ENCODE results near the gene ST6GALNAC1.
A peak's percentile ranks its signal among the peaks of the same experiment; 100 is the strongest.
"Not testable (repeated sequence)": the region's sequence is repeated elsewhere in the genome, so short reads cannot be mapped to it uniquely, and the experiment has no call there.

ST6GALNAC1 gene

DNA sequence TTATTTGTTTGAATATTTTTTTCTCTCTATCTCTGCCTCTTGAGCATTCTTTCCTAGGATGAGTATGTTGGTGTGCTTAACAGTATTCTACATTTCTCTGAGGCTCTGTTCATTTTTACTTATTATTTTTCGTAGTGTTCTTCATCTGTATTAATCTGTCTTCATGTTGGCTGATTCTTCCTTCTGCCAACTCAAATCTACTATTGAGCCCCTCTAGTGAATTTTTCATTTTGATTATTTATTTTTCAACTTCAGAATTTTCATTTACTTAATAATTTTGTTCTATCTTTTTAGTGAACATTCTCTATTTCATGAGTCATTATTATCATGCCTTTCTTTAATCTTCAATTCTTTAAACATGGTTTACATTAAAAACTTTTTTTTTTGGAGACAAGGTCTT, 3.2 kb upstream of the ST6GALNAC1 start:
- Histone ChIP-seq H3K4me1 (ENCODE audit: control insufficient read depth in 5 of 5, insufficient read depth in 5 of 5, low read length in 5 of 5) (peaks cover 0 to 9% (median 0%) of the 10 kb centered on the region in 5 donors), H3K36me3 (ENCODE audit: control insufficient read depth in 5 of 5, insufficient read depth in 5 of 5, low read length in 5 of 5) (no peaks in the 10 kb centered on the region), H3K27me3 (ENCODE audit: control insufficient read depth in 5 of 5, insufficient read depth in 4 of 5, low read length in 5 of 5) (peaks cover 0 to 6% (median 0%) of the 10 kb centered on the region in 5 donors), H3K9ac (ENCODE audit: low read length in 5 of 5) (no peak overlapping the region), H3K27ac (ENCODE audit: low read depth, low read length) (no peak overlapping the region), H3K9me3 (ENCODE audit: control insufficient read depth in 5 of 5, low read length in 5 of 5) (peaks cover 0 to 2% (median 0%) of the 10 kb centered on the region in 5 donors), H3K4me3 (ENCODE audit: low read depth in 1 of 5, low read length in 5 of 5) (no peak overlapping the region)

- no peak overlapping the region for H3K9ac ChIP-seq (ENCODE audit: low read length in 5 of 5)
- H3K27me3 ChIP-seq (ENCODE audit: control insufficient read depth in 5 of 5, insufficient read depth in 4 of 5, low read length in 5 of 5), result peaks cover 0 to 6% (median 0%) of the 10 kb centered on the region in 5 donors
- no peaks in the 10 kb centered on the region for H3K36me3 ChIP-seq (ENCODE audit: control insufficient read depth in 5 of 5, insufficient read depth in 5 of 5, low read length in 5 of 5)
- peaks cover 0 to 9% (median 0%) of the 10 kb centered on the region in 5 donors for H3K4me1 ChIP-seq (ENCODE audit: control insufficient read depth in 5 of 5, insufficient read depth in 5 of 5, low read length in 5 of 5)
- no peak overlapping the region for H3K4me3 ChIP-seq (ENCODE audit: low read depth in 1 of 5, low read length in 5 of 5)
- peaks cover 0 to 2% (median 0%) of the 10 kb centered on the region in 5 donors for H3K9me3 ChIP-seq (ENCODE audit: control insufficient read depth in 5 of 5, low read length in 5 of 5)
- no peak overlapping the region for H3K27ac ChIP-seq (ENCODE audit: low read depth, low read length)
These were observed 1.9 kb upstream of the ST6GALNAC1 start for GRCh38 chr17:76645481-76645880.

GRCh38 chr17:76644995-76645394, 1.4 kb upstream of the ST6GALNAC1 start:
- H3K9me3 ChIP-seq (ENCODE audit: control insufficient read depth in 5 of 5, low read length in 5 of 5), result peaks cover 0 to 2% (median 0%) of the 10 kb centered on the region in 5 donors
- no peak overlapping the region for H3K27ac ChIP-seq (ENCODE audit: low read depth, low read length)
- H3K4me3 ChIP-seq (ENCODE audit: low read depth in 1 of 5, low read length in 5 of 5), result no peak overlapping the region
- H3K36me3 ChIP-seq (ENCODE audit: control insufficient read depth in 5 of 5, insufficient read depth in 5 of 5, low read length in 5 of 5), result no peaks in the 10 kb centered on the region
- H3K27me3 ChIP-seq (ENCODE audit: control insufficient read depth in 5 of 5, insufficient read depth in 4 of 5, low read length in 5 of 5), result peaks cover 0 to 6% (median 0%) of the 10 kb centered on the region in 5 donors
- H3K9ac ChIP-seq (ENCODE audit: low read length in 5 of 5), result no peak overlapping the region
- H3K4me1 ChIP-seq (ENCODE audit: control insufficient read depth in 5 of 5, insufficient read depth in 5 of 5, low read length in 5 of 5), result peaks cover 0 to 9% (median 0%) of the 10 kb centered on the region in 5 donors

- Histone ChIP-seq H3K27me3 (ENCODE audit: control insufficient read depth in 5 of 5, insufficient read depth in 4 of 5, low read length in 5 of 5) (peaks cover 0 to 6% (median 0%) of the 10 kb centered on the region in 5 donors), H3K9me3 (ENCODE audit: control insufficient read depth in 5 of 5, low read length in 5 of 5) (peaks cover 0 to 2% (median 0%) of the 10 kb centered on the region in 5 donors), H3K27ac (ENCODE audit: low read depth, low read length) (no peak overlapping the region), H3K4me3 (ENCODE audit: low read depth in 1 of 5, low read length in 5 of 5) (peak overlapping the region in 2 of 5 donors; percentile 11 to 29), H3K9ac (ENCODE audit: low read length in 5 of 5) (no peak overlapping the region), H3K4me1 (ENCODE audit: control insufficient read depth in 5 of 5, insufficient read depth in 5 of 5, low read length in 5 of 5) (peaks cover 0 to 9% (median 0%) of the 10 kb centered on the region in 5 donors), H3K36me3 (ENCODE audit: control insufficient read depth in 5 of 5, insufficient read depth in 5 of 5, low read length in 5 of 5) (no peaks in the 10 kb centered on the region)
These were observed 563 bp downstream of the ST6GALNAC1 start for GRCh38 chr17:76642994-76643393.

DNA sequence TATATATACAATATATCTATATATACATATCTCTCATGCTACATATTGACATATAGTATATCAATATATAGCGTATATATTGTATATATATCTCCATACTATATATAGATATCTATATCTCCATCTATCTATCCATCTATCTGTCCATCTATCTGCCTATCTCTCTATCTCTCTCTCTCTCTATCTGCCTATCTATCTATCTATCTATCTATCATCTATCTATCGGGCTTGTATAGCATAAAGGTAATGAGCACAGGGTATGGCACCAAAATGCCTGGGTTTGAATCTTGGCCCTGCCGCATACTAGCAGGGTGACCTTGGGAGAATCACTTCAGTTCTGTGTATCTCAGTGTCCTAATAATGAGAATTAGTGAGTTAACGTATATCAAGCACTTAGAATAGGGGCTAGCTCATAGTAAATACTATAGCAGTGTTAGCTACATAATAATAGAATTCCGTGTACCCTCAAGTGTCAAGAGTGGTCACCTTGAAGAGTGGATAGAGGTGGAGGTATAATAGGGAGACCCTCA, 1.5 kb downstream of the ST6GALNAC1 start:
- peaks cover 0 to 2% (median 0%) of the 10 kb centered on the region in 5 donors for H3K9me3 ChIP-seq (ENCODE audit: control insufficient read depth in 5 of 5, low read length in 5 of 5)
- H3K27me3 ChIP-seq (ENCODE audit: control insufficient read depth in 5 of 5, insufficient read depth in 4 of 5, low read length in 5 of 5), result peaks cover 0 to 6% (median 0%) of the 10 kb centered on the region in 5 donors
- H3K4me1 ChIP-seq (ENCODE audit: control insufficient read depth in 5 of 5, insufficient read depth in 5 of 5, low read length in 5 of 5), result peaks cover 0 to 9% (median 0%) of the 10 kb centered on the region in 5 donors
- H3K27ac ChIP-seq (ENCODE audit: low read depth, low read length), result no peak overlapping the region
- no peaks in the 10 kb centered on the region for H3K36me3 ChIP-seq (ENCODE audit: control insufficient read depth in 5 of 5, insufficient read depth in 5 of 5, low read length in 5 of 5)
- H3K4me3 ChIP-seq (ENCODE audit: low read depth in 1 of 5, low read length in 5 of 5), result no peak overlapping the region
- no peak overlapping the region for H3K9ac ChIP-seq (ENCODE audit: low read length in 5 of 5)

DNA sequence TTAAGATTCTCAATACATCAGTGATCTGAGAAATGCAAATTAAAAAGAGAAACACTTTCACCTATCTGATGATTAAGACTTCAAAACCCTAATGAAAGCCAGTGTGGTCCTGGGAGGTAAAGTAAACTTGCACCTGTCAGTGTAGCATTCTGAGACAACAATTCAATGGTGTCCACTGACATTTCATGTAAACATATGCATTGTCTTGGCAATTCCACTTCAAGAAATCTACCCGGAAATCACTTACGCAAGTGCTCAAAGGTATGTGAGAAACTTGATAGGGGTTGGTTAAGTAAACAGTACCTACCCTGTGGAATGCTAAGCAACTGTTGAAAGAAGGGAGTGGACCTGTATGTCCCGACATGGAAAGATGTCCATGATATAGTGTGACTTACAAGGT, 2.1 kb downstream of the ST6GALNAC1 start:
- peaks cover 0 to 6% (median 0%) of the 10 kb centered on the region in 5 donors for H3K27me3 ChIP-seq (ENCODE audit: control insufficient read depth in 5 of 5, insufficient read depth in 4 of 5, low read length in 5 of 5)
- H3K4me3 ChIP-seq (ENCODE audit: low read depth in 1 of 5, low read length in 5 of 5), result no peak overlapping the region
- peaks cover 0 to 9% (median 0%) of the 10 kb centered on the region in 5 donors for H3K4me1 ChIP-seq (ENCODE audit: control insufficient read depth in 5 of 5, insufficient read depth in 5 of 5, low read length in 5 of 5)
- peaks cover 0 to 2% (median 0%) of the 10 kb centered on the region in 5 donors for H3K9me3 ChIP-seq (ENCODE audit: control insufficient read depth in 5 of 5, low read length in 5 of 5)
- no peaks in the 10 kb centered on the region for H3K36me3 ChIP-seq (ENCODE audit: control insufficient read depth in 5 of 5, insufficient read depth in 5 of 5, low read length in 5 of 5)
- no peak overlapping the region for H3K9ac ChIP-seq (ENCODE audit: low read length in 5 of 5)
- no peak overlapping the region for H3K27ac ChIP-seq (ENCODE audit: low read depth, low read length)

DNA sequence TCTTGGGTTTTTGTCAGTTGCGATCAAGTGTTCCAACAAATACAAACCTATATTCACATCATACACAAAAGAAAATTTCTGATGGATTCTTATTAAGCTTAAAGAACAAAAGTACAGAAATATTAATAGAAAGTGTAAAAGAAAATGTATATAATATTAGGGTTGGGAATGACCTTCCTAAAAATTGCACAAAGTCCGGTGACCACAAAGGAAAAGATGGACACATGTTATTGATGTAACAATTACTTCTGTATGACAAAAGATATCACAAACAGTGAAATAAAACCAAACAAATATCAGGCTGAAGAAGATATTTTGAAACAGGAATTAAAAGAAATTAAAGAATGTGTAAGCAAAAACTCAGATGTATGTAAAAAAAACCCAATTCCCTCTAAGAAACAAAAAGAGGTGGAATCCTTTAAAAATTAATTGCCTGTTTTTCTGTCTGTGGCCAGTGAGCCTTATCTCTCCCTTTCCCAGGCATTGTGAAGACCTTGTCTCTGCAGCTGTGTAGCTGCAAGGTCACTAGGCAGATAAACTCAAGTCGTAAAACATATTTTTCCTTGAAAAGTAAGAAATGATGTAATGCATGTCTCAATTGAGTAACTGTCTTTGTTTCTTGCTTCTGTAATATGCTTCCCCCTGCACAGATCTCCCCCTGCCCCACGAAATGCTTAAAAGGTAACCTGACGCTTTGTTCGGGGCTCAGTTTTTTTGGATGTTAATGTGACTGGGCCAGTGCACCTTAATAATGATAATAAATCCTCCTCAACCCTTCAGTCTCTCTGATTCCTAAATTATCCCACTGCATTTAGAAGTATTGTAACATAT, 2.8 kb downstream of the ST6GALNAC1 start:
- no peak overlapping the region for H3K9ac ChIP-seq (ENCODE audit: low read length in 5 of 5)
- H3K9me3 ChIP-seq (ENCODE audit: control insufficient read depth in 5 of 5, low read length in 5 of 5), result no peaks in the 10 kb centered on the region
- no peak overlapping the region for H3K4me3 ChIP-seq (ENCODE audit: low read depth in 1 of 5, low read length in 5 of 5)
- no peak overlapping the region for H3K27ac ChIP-seq (ENCODE audit: low read depth, low read length)
- H3K27me3 ChIP-seq (ENCODE audit: control insufficient read depth in 5 of 5, insufficient read depth in 4 of 5, low read length in 5 of 5), result peaks cover 0 to 6% (median 0%) of the 10 kb centered on the region in 5 donors
- H3K36me3 ChIP-seq (ENCODE audit: control insufficient read depth in 5 of 5, insufficient read depth in 5 of 5, low read length in 5 of 5), result no peaks in the 10 kb centered on the region
- peaks cover 0 to 9% (median 0%) of the 10 kb centered on the region in 5 donors for H3K4me1 ChIP-seq (ENCODE audit: control insufficient read depth in 5 of 5, insufficient read depth in 5 of 5, low read length in 5 of 5)

- Histone ChIP-seq H3K36me3 (ENCODE audit: control insufficient read depth in 5 of 5, insufficient read depth in 5 of 5, low read length in 5 of 5) (no peaks in the 10 kb centered on the region), H3K9me3 (ENCODE audit: control insufficient read depth in 5 of 5, low read length in 5 of 5) (no peaks in the 10 kb centered on the region), H3K27ac (ENCODE audit: low read depth, low read length) (no peak overlapping the region), H3K9ac (ENCODE audit: low read length in 5 of 5) (no peak overlapping the region), H3K27me3 (ENCODE audit: control insufficient read depth in 5 of 5, insufficient read depth in 4 of 5, low read length in 5 of 5) (peaks cover 0 to 3% (median 0%) of the 10 kb centered on the region in 5 donors), H3K4me1 (ENCODE audit: control insufficient read depth in 5 of 5, insufficient read depth in 5 of 5, low read length in 5 of 5) (peaks cover 0 to 2% (median 0%) of the 10 kb centered on the region in 5 donors), H3K4me3 (ENCODE audit: low read depth in 1 of 5, low read length in 5 of 5) (no peak overlapping the region)
These were observed 5.3 kb downstream of the ST6GALNAC1 start for GRCh38 chr17:76638263-76638662.

- not testable (repeated sequence) for H3K4me1 ChIP-seq (ENCODE audit: control insufficient read depth in 5 of 5, insufficient read depth in 5 of 5, low read length in 5 of 5); H3K4me3 ChIP-seq (ENCODE audit: low read depth in 1 of 5, low read length in 5 of 5); H3K27ac ChIP-seq (ENCODE audit: low read depth, low read length); H3K36me3 ChIP-seq (ENCODE audit: control insufficient read depth in 5 of 5, insufficient read depth in 5 of 5, low read length in 5 of 5); H3K9ac ChIP-seq (ENCODE audit: low read length in 5 of 5); H3K27me3 ChIP-seq (ENCODE audit: control insufficient read depth in 5 of 5, insufficient read depth in 4 of 5, low read length in 5 of 5); H3K9me3 ChIP-seq (ENCODE audit: control insufficient read depth in 5 of 5, low read length in 5 of 5)
These were observed 6.9 kb downstream of the ST6GALNAC1 start for GRCh38 chr17:76636486-76637206.

Measured in subcutaneous abdominal adipose tissue (tissue), 5 donors.